ENCODE results near the gene PRSS58.

The PRSS58 gene

GRCh38 chr7:142257958-142258357 is at the start of gene PRSS58:
PRSS58 (minus strand) TSS chr7:142258058; CDS start chr7:142257707, 351 bp downstream.
- DNase-seq (ENCODE audit: low spot score) = no peak

- DNase-seq (ENCODE audit: low spot score) = no peak
These were observed 49.5 kb upstream of the PRSS58 start for GRCh38 chr7:142307246-142307900.

GRCh38 chr7:142303650-142304049 is 45.8 kb upstream of the PRSS58 start:
- peak; percentile 21 for DNase-seq (ENCODE audit: low spot score)

GRCh38 chr7:142301923-142302550 is 44.2 kb upstream of the PRSS58 start:
- DNase-seq (ENCODE audit: low spot score) = no peak

- DNase-seq (ENCODE audit: low spot score) = no peak
These were observed 43.4 kb upstream of the PRSS58 start for GRCh38 chr7:142301299-142301698.

- DNase-seq (ENCODE audit: low spot score) = no peak
These were observed 42.8 kb upstream of the PRSS58 start for GRCh38 chr7:142300689-142301088.

- no peak for DNase-seq (ENCODE audit: low spot score)
These were observed 41.5 kb upstream of the PRSS58 start for GRCh38 chr7:142299237-142299781.

- DNase-seq (ENCODE audit: low spot score) = no peak
These were observed 40.8 kb upstream of the PRSS58 start for GRCh38 chr7:142298627-142299026.

GRCh38 chr7:142298009-142298408 is 40.2 kb upstream of the PRSS58 start:
- DNase-seq (ENCODE audit: low spot score) = no peak

GRCh38 chr7:142280263-142280662 is 22.4 kb upstream of the PRSS58 start:
- no peak for DNase-seq (ENCODE audit: low spot score)

- no peak for DNase-seq (ENCODE audit: low spot score)
These were observed 21.7 kb upstream of the PRSS58 start for GRCh38 chr7:142279601-142280000.

GRCh38 chr7:142275028-142275427 is 17.2 kb upstream of the PRSS58 start:
- no peak for DNase-seq (ENCODE audit: low spot score)

- no peak for DNase-seq (ENCODE audit: low spot score)
These were observed 15.0 kb upstream of the PRSS58 start for GRCh38 chr7:142272841-142273240.

GRCh38 chr7:142263598-142264380 is 5.9 kb upstream of the PRSS58 start:
- no peak for DNase-seq (ENCODE audit: low spot score)

GRCh38 chr7:142250705-142251104 is 7.2 kb downstream of the PRSS58 start:
- no peak for DNase-seq (ENCODE audit: low spot score)

GRCh38 chr7:142249918-142250317 is 7.9 kb downstream of the PRSS58 start:
- DNase-seq (ENCODE audit: low spot score) = no peak

GRCh38 chr7:142248166-142249160 is 9.4 kb downstream of the PRSS58 start:
- no peak for DNase-seq (ENCODE audit: low spot score)

- no peak for DNase-seq (ENCODE audit: low spot score)
These were observed 14.0 kb downstream of the PRSS58 start for GRCh38 chr7:142243823-142244222.

GRCh38 chr7:142240546-142240945 is 17.3 kb downstream of the PRSS58 start:
- DNase-seq (ENCODE audit: low spot score) = no peak

- no peak for DNase-seq (ENCODE audit: low spot score)
These were observed 26.1 kb downstream of the PRSS58 start for GRCh38 chr7:142231716-142232115.

GRCh38 chr7:142228537-142229104 is 29.2 kb downstream of the PRSS58 start:
- no peak for DNase-seq (ENCODE audit: low spot score)
